HuH-7.5 (cell line): Measurements from ENCODE around the gene ZNF805.
"Not testable (repeated sequence)": the region's sequence is repeated elsewhere in the genome, so short reads cannot be mapped to it uniquely, and the experiment has no call there.

ENCODE experiments used
- DNase-seq: peaks from one replicate; pipeline ENCODE4 v3.0.0; 2011; ENCODE audit warnings: low spot score

The ZNF805 gene

GRCh38 chr19:57269515-57270250 is 29.3 kb downstream of the ZNF805 start:
- DNase-seq = no peak

- no peak for DNase-seq
Measured at GRCh38 chr19:57271280-57271679, 30.8 kb downstream of the ZNF805 start.

GRCh38 chr19:57273014-57273413 is 32.6 kb downstream of the ZNF805 start:
- no peak for DNase-seq

- no peak for DNase-seq
Measured at GRCh38 chr19:57276430-57276829, 36.0 kb downstream of the ZNF805 start.

GRCh38 chr19:57278481-57278880 is 38.0 kb downstream of the ZNF805 start:
- not testable (repeated sequence) for DNase-seq

- peak; percentile 95 for DNase-seq
Measured at GRCh38 chr19:57279418-57280164, 39.2 kb downstream of the ZNF805 start.

- DNase-seq = peak; percentile 91
Measured at GRCh38 chr19:57280165-57280961, 39.9 kb downstream of the ZNF805 start, which contains the start of gene ZNF460. Gene ZNF460, plus strand, starts transcription at chr19:57280485. Its CDS starts 322 bp downstream, at chr19:57280807.

- DNase-seq = no peak
Measured at GRCh38 chr19:57280962-57281400, 40.5 kb downstream of the ZNF805 start.

GRCh38 chr19:57282011-57282643 is 41.7 kb downstream of the ZNF805 start:
- DNase-seq = no peak

GRCh38 chr19:57288373-57288772 is 47.9 kb downstream of the ZNF805 start:
- DNase-seq = no peak

GRCh38 chr19:57290970-57291369 is 50.5 kb downstream of the ZNF805 start:
- DNase-seq = no peak

GRCh38 chr19:57292547-57292946 is 52.1 kb downstream of the ZNF805 start:
- DNase-seq = no peak

- DNase-seq = no peak
Measured at GRCh38 chr19:57293719-57294118, 53.3 kb downstream of the ZNF805 start.

GRCh38 chr19:57302020-57302465 is 61.6 kb downstream of the ZNF805 start:
- DNase-seq = no peak

GRCh38 chr19:57302727-57303401 is 62.4 kb downstream of the ZNF805 start:
- no peak for DNase-seq
